HG03097 (cell line): ENCODE measurements around the gene ZNF618.

Experiments
- ATAC-seq: cut with Tn5 transposase; IDR thresholded peaks from one replicate; pipeline ENCODE4 v1.9.1; 2021; ENCODE audit not compliant: unreplicated experiment, low FRiP score

Gene ZNF618

DNA sequence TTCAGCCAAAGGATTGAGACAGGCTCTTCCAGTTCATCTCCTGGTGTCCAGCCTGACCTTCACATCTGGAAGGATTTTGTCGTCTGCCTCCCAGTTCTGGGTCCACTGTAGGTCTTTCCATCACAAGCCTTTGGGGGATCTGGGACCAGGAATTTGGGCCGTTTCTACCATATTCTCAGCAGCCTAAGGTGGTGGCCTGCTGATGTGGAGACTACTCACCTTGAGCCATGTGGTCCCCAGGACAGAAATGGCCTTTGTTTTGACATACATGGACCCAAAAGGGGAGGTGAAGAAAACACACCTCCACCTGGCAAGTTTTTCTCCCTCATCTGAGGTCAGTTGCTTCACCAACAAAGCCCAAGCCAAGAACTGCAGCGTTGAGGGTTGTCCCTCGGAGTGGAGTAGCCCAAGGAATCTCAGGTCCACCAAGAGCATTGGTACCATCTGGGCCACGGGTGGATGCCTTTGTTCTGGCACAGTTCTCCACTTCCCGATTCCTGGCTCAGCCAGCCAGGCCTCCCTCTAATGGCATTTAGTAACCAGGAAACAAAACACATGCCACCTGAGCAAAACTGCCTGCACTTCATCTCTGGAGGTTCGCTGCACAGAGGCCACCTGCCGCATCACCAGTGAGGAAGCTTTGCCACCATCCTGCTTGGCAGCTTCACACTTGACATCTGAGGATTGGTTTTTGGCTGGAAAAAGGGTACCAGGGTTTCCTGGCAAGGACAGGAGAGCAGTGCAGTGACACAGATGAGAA is 177.3 kb downstream of the ZNF618 start:
- ATAC-seq = no peak

DNA sequence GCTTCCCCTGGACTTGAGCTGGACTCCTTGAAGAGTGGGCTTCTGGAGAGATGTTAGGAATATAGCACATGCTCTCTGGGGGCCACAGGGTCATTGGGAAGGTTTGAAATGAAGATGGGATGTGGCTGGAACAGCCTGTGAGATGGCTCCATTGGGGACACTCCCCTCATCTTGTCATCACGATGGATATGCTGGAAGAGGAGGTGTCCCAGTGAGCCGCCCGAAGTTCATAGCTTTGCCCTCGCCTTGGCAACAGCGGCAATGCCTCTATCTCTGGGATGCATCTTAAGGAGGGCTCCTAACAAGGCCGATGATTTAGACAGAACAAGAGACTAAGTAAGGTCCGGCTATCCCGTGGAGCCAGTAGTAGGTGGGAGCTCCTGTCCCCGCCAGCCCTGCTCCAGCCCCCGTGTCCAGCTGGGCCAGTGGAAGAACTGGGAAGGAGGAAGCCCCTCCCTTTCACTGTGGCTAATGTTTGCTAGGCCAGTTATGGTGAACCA is 178.1 kb downstream of the ZNF618 start:
- ATAC-seq = no peak

DNA sequence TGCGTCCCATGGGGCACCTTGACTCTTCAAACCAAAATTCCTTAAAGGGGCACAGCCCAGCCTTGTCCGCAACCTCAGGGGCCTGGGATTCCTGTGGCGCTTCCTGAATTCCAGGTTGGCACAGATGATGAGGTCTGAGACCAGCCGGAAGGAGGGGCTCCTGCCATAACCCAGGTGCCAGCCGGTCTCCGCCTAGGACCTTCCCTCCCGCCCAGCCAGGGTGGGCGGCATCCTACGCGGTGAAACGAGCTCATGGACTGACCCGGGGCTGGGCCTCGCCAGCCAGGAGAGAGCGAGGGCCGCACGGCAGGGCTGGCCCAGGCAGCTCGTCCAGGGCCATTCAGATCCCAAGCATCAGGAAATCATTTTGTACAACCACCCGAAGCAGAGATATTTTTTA is 179.0 kb downstream of the ZNF618 start:
- no peak for ATAC-seq

DNA sequence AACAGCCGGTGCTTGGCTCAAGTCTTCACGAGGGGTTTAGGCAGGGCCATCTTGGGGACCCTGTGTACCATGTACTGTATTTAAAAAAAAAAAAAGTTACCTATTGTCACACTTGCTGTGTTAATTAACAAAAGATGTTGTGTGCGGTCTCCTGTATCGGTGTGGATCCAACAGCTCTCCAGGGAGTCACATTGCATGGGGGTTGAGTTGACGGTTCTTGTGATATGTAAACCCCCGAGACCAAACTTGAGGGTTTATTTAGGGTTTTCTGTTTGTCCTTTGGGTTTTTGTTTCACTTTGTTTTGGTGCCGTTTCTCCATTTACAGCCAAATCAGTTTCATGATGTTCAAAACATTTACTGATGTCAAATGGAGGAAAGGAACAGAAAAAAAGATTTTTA is 179.8 kb downstream of the ZNF618 start:
- ATAC-seq = no peak

DNA sequence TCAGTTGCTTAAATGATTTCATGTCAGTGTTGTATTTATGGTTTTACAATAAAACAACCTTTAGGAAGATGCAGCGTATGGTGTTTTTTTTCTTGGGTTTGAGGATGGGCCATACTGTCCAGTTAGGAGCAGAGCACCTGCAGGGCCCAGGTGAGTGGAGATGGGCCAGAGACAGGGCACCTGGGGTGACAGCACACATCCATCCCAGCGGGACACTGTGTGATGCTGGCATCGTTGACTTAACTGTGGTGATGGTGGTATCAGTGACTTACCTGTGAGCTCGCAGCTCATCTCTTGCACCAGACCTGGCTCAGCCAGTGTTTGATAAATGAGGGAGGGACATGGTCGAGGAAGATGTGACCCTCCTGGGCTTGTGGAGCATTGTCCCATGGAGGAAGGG is 180.4 kb downstream of the ZNF618 start:
- ATAC-seq = no peak

DNA sequence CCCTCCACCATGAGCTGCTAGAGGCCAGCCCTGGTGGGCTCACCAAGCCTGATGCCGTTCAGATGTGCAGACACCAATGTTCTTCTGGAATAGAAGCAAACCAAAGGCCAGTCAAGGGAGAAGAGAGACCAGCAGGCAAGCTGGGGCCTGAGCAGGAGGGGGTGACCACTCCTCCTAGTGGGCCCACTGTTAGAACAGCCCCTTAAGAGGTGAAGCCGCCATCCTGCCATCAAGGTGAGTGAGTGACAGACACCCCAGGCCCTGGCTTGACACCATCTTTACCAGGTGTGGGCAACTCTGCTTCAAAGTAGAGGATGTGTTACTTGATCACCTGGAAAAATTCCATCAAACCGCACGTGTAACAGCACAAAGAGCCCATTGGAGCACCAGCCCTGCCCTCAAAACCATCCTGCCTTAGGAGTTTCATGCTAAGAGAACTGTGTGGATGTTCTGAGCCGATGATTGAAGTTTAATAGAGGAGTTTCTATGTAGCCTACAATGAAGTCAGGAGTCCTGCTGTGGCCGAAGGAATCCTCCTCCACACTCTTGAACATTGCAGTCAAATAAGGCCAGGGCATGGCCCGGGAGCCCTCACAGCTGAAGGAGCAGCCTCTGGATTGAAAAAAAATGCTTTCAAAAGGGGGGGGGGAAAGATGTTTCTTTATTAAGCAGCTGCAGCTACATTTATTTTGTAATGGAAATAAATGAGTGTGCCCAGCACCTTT is 181.2 kb downstream of the ZNF618 start:
- no peak for ATAC-seq

DNA sequence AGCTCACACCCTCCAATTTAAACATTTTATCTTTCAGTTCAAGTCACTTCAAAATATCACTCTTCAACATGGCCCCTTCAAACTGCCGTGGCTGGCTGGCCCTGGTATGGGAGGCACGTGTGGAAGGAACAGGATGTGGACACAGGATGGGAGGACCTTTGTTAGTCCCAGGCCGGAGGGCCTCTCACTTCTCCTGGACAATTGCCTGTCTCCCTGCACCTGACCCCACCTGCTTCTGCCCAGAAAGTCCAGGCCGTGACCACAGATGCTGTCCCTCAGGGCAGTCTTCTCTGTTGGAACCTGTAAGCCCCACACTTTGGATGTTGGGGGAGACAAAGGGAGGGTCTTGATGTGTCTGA is 182.6 kb downstream of the ZNF618 start:
- no peak for ATAC-seq

DNA sequence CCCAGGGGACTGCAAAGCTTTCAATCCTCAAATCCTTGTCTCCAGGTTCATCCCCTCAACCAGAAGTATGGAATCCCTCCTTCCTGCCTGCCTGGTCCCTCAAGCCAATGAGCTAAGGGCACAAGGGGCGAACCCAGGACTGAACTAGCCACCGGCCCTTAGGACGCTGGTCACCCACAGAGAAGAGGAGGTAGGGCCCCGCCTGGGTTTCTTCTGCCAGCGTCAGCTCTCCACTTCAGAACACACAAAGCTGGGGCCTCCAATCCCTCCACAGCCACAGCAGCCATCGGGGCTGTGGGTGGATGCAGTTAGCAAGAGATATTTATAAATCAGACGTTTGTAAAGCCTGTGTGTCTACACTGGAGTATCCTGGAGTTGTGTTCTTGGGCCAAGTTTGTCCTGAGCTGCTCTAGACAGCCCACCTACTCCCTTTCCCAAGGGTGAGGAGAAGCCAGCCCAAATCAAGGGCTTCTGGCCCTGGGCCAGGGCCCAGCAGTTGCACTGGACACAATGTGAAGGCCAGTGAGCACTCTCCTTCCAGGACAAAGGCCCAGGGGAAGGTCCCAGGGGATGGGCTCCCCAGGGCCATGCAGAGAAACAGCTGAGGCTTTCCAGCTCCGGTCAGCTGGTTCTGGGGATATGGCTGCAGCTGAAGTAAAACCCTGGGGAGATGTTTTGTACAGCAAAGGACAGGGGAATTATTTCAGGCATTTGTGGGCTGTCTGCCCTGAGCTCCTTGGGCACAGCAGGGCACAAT is 183.1 kb downstream of the ZNF618 start:
- ATAC-seq = no peak

DNA sequence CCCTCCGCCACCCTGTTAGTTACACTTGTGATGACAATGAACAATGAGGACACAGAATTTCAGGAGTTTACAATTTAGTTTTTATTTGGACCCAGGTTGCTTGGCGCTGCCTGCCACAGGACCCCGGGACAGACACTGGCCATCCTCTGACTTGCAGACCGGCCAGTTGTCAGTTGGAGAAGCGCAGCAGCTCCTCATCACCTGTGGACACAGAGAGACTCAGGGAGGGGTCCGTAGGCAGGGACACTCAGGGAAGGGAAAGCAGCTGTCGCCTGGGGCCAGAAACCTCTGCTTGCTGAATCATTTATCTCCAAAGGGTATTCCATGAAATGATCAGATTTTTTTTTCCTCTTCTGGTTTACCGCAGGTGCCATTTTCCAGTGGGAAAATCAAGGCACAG is 184.0 kb downstream of the ZNF618 start:
- ATAC-seq = no peak

DNA sequence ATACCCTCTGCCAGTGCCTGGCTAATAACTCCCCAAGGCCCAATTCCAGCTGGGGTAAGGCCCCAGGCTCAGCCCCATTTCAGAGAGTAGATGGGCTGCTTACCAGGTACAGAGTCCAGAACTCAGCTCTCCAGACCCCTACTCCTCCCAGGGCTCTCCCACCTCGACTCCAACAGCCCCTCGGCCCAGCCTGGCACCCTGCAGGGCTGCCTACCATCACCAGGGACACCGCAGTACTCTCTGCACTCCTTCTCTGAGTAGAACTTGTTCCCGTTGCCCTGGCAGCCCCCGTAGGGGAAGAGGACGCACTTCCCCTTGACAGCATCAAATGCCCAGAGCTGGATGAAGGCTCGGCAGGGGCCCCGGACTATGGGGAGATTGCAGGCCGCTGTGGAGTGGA is 184.6 kb downstream of the ZNF618 start:
- no peak for ATAC-seq

DNA sequence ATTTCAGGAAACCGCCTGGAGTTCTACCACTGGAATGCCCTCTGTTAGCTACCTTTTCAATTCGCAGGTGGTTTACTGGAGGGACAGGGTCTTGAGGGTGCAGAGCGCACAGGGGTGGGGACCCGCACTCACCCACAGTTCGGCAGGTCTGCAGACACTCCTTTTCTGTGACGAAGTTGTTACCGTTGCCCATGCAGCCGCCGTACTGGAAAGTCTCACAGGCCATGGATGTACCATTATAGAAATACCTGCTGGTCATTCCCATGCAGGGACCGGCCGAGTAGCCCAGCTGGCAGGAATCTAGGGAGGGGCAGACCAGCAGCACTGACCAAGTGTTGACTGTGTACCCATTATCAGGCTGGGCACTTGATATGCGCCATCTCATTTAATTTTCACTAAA is 185.2 kb downstream of the ZNF618 start:
- ATAC-seq = no peak

DNA sequence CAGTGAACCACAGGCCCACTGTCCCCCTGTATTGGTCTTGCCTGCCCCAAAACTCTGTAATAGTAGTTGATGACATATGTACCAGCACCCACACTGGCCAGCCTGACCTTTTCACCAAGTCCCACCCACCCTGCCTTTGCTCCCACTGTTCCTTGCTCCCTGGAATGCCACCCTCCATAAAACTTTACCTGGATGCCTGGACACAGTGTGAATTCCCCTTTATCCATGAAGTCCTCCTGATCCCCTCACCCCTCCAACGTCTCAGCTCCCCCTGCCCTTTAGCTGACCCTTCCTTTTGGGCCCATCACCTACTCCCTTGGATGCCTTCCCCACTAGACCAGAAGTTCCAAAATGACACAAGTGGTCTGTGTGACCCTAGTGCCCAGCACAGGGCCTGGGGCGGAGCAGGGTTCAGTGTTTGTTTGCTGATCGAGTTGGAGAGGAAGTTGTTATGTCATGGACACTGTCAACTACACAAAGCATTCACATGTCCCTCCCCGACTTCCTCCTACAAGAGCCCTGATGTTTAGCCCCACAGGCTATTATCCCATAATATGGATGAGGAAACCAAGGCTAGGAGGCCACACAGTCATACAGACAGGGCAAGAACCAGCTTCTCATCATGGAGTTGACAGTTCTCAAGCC is 185.8 kb downstream of the ZNF618 start:
- no peak for ATAC-seq

DNA sequence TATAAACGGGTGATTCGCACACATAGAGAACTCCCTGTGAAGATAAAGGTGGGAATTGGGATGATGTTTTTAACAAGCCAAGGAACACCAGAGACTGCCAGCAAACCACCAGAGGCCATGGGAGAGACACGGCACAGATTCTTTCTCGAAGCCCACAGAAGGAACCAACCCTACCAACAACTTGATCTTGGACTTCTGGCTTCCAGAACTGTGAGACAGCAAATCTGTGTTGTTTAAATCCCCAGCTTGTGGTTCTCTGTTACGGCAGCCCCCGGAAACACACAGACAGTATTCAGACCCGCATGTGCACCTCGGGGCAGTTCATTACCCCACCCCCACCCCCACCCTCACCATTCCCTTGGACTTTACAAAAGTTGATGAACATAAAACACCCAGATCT is 189.2 kb downstream of the ZNF618 start:
- no peak for ATAC-seq

DNA sequence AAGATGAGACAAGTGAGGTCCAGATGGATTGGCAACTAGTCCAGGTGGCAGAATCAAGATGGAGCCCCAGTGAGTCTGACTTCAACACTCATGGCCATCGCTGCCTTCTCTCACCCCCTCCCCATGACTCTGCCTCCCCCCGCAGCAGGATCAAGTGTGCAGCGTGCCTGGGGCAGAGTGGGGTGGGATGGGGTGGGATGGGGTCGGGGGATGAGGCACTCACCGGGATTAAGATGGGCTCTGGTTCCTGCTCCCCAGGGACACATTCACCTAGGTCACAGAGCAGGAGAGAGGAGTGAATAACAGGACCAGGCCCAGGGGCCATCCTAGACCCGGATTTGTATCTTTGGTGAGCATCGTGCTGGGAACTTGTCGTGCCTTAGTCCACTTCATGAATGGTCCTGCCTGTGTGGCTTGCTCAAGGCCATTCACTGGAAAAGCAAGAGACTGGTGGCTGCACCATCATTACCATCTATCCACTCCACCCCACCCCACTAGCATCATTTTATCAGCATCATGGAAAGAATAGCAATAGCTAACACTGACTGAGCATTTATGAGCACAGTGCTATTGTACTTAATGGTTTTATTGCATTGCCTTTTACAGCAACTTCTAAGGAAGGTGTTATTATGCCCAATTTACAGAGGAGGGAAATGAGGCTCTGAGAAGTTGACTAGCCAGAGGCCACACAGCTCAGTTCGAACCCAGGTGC is 193.5 kb downstream of the ZNF618 start:
- ATAC-seq = no peak

DNA sequence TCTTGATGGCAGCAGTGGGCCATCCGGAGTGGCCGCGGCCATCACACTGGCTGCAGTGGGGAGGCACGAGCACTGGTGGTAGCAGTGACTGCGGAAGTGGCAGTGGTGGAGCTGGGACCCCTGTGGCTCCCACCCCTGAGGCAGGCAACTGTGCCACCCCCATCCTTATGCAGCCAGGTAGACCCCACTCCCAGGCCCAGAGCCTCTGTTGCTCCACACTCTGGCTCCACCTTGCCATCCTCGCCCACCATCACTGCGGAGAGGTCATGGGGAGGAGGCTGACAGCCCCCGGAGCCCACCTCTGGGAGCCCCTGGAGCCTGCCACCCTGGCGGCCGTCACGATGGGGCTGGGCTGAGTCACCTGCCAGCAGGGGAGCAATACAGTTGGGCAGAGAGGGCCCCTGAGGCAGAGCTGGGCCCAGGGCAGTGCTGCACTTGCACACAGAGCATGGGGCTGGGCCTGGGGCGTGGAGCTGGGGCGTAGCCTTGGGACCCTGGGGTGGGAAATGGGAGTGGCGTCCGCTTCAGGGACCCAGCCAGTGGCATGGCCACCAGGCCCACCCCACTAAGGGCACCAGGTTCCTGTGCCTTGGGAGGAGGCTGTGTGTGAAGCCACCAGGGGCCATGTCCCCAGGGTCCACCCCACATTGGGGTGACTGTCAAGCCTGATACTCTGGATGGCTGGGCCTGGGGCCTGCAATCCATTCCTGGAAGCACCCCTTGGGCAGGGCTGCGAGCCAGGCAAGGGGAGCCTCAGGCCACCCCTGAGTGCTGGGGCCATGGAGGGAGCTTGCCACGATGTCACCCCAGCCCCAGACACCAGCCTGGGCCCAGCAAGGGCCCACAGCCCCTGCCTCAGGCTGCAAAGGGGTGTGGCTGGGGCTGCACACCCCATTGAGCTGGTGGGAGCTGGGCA is 194.3 kb downstream of the ZNF618 start:
- ATAC-seq = no peak

DNA sequence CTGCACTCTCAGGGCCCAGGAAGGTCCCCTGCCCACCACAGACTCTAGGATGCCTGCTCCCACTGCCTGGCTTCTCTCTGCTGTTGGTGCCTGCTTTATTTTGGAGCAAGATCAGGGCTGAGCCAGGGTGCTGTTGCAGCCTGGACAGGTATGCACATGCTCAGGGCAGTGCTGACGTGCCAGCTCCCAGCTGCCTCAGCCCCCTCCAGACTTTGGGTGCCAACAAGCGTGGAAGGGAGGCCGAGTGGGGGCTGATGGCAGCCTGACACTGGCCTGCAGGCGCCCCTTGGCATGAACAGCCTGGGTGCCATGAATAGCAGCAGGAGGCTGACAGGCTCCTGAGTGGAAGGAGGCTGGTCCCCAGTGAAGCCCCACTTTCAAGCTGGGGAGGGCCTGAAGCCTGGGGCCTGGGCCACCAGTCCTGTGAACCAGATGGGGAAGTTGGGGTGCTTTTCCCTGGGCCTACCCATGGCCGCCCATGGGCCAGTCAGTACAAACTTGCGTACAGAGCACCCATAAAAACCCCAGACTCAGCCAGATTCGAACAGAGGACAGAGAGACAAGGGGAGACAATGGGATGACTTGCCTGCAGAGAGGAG is 195.2 kb downstream of the ZNF618 start:
- ATAC-seq = no peak

DNA sequence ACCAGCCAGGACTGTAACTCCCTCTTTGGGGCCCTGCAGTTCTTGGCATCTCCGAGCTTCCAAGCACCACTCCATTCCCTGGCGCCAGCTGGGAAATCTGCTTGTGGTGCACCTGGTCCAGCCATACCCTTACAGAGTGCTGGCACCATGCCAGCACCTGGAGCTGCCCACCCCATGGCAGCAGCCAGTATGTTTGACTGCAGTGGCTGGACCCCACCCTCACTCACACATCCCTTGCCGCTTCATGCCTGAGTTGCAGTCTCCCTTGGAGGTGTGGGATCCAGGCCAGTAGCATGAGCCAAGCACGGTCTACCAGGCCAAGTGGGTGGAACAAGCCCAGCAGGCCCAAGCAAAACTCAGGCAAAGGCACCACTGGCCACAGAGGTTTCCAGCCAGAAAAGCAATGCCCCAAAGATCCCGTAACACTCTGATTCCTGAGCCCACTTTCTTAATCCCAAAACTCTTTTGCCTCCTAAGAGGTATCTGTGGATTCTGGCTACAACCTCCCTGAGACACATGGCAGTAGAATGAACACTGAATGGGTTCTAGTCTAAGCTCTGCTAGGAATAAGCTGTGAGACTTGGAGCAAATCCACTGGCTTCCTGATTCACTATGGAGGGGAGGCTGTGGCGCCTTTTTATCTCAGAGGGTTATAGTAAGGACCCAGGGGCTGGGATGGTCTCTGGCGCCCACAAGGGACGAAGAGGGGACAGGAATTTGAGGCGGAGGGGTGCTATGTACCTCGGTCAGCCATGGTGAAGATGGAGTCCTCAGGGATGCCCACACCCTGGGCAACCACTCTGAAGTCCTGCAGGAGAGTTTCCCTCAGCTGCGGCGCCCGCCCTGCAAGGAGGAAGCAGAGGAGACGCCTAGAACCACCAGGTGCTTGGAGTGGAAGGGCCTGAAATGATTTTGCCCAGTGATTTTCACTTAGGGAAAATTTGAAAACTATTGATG is 196.4 kb downstream of the ZNF618 start:
- ATAC-seq = no peak

DNA sequence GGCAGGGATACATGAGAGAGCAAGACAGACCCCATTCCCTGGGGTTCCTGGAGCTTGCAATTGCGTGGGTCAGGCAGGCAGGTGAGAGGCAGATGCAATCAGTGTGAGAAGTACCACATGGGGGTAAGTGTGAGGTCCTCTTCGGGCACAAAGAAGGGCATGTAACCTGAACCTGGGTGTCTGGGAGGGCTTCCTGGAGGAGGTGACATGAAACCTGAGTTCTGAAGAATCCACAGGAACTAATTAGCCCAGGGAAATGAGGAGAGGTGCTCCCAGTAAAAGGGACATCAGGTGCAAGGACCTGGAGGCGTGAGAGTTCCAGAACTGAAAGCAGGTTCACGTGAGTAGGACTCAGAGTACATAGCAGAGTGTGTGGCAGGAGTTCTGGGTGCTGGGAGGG is 199.5 kb downstream of the ZNF618 start:
- no peak for ATAC-seq
